Neuron (in vitro differentiated cells): Measurements from ENCODE around the gene EIF6.

ENCODE experiments used
- H2AFZ ChIP-seq: one replicate; pipeline ENCODE4 v1.6.1; 2013; ENCODE audit warnings: low read depth, mild to moderate bottlenecking, inconsistent platforms, low read length, moderate library complexity
- H3K27me3 ChIP-seq: one replicate; pipeline ENCODE4 v1.6.1; 2013; ENCODE audit warnings: low read length; ENCODE audit not compliant: insufficient read depth
- H3K36me3 ChIP-seq: one replicate; pipeline ENCODE4 v1.6.1; 2013; ENCODE audit warnings: low read length; ENCODE audit not compliant: insufficient read depth
- H3K4me1 ChIP-seq: one replicate; pipeline ENCODE4 v1.6.1; 2013; ENCODE audit warnings: low read length; ENCODE audit not compliant: insufficient read depth
- H3K4me3 ChIP-seq: 2 replicates; pipeline ENCODE4 v1.5.1; 2013; ENCODE audit warnings: mild to moderate bottlenecking, low read length, moderate library complexity
- H3K9me3 ChIP-seq: one replicate; pipeline ENCODE4 v1.6.1; 2013; ENCODE audit warnings: low read length

The EIF6 gene

DNA sequence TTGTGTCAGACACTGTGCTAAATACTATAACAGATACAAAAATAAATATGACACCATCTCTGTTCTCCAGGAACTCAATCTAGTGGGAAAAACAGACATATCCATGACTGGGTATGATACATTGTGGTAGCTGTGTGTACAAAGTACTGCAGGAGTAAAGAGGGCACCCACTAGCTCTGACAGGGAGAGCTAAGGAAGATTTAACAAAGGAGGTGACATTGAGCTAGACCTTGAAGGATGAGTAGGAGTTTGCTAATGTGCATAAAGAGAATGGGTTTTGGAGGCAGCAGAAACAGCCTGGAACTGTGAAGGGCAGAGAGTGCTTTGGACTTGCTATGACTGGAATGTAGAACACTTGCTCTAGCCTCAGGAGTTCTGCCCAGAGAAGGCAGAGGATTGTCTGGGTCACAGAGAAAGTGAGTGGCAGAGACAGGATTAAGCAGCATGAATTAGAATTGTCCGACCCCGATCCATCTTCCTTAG is 43.7 kb downstream of the EIF6 start:
- Histone ChIP-seq H3K36me3 (no peaks in the 10 kb centered on the region), H3K4me3 (no peak overlapping the region), H2AFZ (no peak overlapping the region), H3K9me3 (no peaks in the 10 kb centered on the region), H3K27me3 (no peaks in the 10 kb centered on the region), H3K4me1 (no peaks in the 10 kb centered on the region)

DNA sequence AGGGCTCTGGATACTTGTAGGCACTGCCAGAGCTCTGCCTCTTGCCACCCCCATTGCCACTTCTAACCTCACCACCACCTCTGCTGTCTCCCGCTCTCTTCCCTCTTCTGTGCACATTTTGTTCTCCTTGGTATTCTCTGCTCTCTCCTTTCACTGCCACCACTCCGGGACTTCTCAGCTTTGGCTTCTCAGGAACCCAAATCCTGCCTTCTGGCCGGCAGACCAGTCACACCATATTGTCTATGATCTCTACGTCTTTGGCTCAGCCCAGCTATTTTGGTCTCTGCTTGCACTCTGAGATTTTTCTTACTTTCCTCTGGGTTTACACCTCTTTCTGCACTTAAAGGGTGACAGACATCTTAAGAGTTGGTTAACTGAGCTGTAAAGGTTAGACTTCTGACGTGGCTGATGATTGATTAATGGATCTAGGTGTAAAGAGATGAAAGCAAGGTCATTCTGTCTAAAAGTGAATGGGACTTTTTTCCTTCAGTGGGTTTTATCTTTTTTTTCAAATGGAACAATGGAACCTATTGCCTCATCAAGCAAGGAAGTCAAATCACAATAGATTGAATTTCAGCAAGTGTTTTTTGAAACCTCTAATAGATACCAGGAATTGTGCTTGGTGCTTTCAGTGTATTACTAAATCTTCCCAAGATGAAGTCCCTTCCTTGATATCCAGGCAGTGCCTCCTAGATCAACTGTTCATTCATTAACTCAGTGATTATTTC is 44.3 kb downstream of the EIF6 start:
- Histone ChIP-seq H3K9me3 (no peaks in the 10 kb centered on the region), H3K27me3 (no peaks in the 10 kb centered on the region), H2AFZ (no peak overlapping the region), H3K4me3 (no peak overlapping the region), H3K36me3 (no peaks in the 10 kb centered on the region), H3K4me1 (no peaks in the 10 kb centered on the region)

DNA sequence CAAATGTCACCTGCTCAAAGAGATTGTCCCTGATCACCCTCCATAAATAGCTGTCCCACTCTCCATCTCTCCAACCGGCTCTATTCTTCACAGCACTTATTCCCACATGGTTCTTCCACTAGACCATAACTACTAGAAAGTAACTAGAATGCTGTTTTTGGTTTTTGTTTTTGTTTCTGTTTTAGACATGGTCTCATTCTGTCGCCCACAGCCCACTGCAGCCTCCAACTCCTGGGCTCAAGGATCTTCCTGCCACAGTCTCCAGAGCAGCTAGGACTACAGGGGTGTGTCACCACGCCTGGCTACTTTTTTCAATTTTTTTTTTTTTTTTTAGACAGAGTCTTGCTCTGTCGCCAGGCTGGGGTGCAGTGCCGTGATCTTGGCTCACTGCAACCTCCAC is 45.8 kb downstream of the EIF6 start:
- Histone ChIP-seq H3K4me1 (no peaks in the 10 kb centered on the region), H3K9me3 (no peaks in the 10 kb centered on the region), H3K4me3 (no peak overlapping the region), H2AFZ (no peak overlapping the region), H3K36me3 (no peaks in the 10 kb centered on the region), H3K27me3 (no peaks in the 10 kb centered on the region)

DNA sequence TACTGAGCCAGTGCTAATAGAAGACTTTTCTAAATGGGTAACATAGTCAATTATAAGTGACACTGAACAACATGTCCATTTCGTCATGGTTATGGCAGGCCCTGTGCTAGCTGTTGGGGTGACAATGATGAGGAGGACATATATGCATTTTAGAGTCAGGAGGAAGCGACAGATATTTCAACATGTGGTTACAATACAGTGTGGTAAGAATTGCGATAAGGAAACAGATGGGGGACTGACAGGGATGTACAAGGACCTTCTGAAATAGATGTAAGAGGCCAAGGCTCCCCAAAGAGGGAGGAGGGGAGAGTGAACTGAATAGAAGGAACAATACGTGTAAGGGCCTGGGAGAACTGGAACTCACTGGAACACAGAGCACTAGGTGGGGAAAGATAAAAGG is 46.4 kb downstream of the EIF6 start:
- H3K27me3 ChIP-seq: no peaks in the 10 kb centered on the region
- no peaks in the 10 kb centered on the region for H3K4me1 ChIP-seq
- no peaks in the 10 kb centered on the region for H3K36me3 ChIP-seq
- no peak overlapping the region for H2AFZ ChIP-seq
- no peak overlapping the region for H3K4me3 ChIP-seq
- H3K9me3 ChIP-seq: no peaks in the 10 kb centered on the region

DNA sequence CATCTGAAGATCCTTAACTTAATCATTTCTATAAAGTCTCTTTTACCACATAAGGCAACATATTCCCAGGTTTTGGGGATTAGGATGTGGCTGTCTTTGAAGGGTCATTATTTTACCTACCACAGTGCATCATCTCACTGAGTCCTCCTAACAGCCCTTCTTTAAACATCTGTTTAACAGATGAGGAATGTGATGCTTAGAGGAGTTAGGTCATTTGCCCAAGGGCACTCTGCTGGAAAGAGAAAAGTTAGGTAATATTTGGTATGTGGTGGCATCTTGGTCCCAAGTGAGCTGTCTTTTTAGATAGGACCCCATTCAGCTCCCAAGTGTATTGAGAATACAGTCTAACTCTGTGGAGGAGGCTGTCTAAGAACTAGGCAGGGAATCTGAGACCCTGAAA is 47.1 kb downstream of the EIF6 start:
- Histone ChIP-seq H3K9me3 (no peaks in the 10 kb centered on the region), H3K27me3 (no peaks in the 10 kb centered on the region), H3K4me1 (no peaks in the 10 kb centered on the region), H3K4me3 (no peak overlapping the region), H2AFZ (no peak overlapping the region), H3K36me3 (no peaks in the 10 kb centered on the region)

DNA sequence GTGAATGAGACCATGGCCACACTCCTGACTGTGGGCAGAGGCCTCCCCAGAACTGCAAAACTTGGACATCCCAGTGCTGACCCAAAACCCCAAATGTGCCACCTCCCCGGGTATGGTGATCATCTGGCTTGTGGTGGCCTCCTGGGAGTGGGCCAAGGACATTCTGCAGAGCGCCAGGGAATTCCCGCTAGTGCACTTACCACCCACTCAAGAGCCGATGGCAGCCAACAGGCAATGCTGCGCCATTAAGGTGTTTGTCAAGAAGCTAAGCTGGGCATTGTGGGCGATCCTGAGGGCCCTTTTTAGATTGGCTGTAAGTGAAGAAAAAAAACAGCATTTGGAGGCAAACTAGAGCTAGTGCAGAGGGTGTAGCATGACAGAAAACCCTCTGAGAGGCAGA is 48.7 kb downstream of the EIF6 start:
- Histone ChIP-seq H3K4me1 (no peaks in the 10 kb centered on the region), H3K27me3 (no peaks in the 10 kb centered on the region), H3K36me3 (no peaks in the 10 kb centered on the region), H2AFZ (no peak overlapping the region), H3K9me3 (no peaks in the 10 kb centered on the region), H3K4me3 (no peak overlapping the region)

DNA sequence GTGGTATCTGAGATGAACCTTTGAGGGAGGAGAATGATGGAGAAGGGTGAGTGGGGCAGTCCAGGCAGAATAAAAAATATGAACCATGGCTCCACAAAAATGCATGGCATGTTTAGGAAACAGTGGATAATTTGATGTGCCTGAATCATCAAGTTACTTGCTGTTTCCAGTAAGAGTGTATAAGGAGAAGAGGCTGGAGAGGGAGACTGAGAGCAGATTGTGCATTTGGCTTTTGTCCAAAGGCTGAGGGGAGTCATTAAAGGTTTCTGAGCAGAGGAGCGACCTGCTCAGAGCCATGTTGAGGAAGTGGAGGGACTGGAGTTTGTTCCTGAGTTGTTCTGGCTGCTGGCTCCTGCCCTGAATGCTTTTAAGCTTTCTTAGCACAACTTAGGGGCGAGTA is 52.0 kb downstream of the EIF6 start:
- no peak overlapping the region for H3K4me3 ChIP-seq
- H3K36me3 ChIP-seq: no peaks in the 10 kb centered on the region
- H3K27me3 ChIP-seq: peaks cover 10% of the 10 kb centered on the region
- H3K4me1 ChIP-seq: no peaks in the 10 kb centered on the region
- H2AFZ ChIP-seq: no peak overlapping the region
- H3K9me3 ChIP-seq: no peaks in the 10 kb centered on the region
